Vagina (tissue), 2 donors: ENCODE measurements around the gene CRACR2B. TPM values are rescaled to one million over a fixed set of nuclear protein-coding genes. Genes with fewer than 3 reads are reported as not detected.

Experiments
- DNase-seq, 2 donors: peaks; one replicate each; pipeline ENCODE4 v3.0.0-alpha.2; 2017; ENCODE audit errors: extremely low spot score in 2 of 2
- H3K27ac ChIP-seq: fragments of 200-600 bp; sonication (generic); one replicate; pipeline ENCODE4 v1.5.1; 2019
- H3K27me3 ChIP-seq: fragments of 200-600 bp; sonication (generic); one replicate; pipeline ENCODE4 v1.5.1; 2019
- H3K36me3 ChIP-seq, 2 donors: fragments of 200-600 bp; sonication (generic); one replicate each; pipeline ENCODE4 v1.5.1; 2017 to 2019
- H3K4me1 ChIP-seq: fragments of 200-600 bp; sonication (generic); one replicate; pipeline ENCODE4 v1.5.1; 2019
- H3K4me3 ChIP-seq, 2 donors: fragments of 200-600 bp; sonication (generic); 1 replicate in 1 of 2; 2 replicates in 1 of 2; pipeline ENCODE4 v1.5.1; 2016 to 2019
- H3K9me3 ChIP-seq: fragments of 200-600 bp; sonication (generic); one replicate; pipeline ENCODE4 v1.5.1; 2019
- POLR2A ChIP-seq, 2 donors: fragments of 450-650 bp; IDR thresholded peaks; one replicate each; pipeline ENCODE4 v1.6.1; 2017; ENCODE audit warnings: antibody characterized with exemption in 2 of 2, mild to moderate bottlenecking in 2 of 2, moderate library complexity in 2 of 2
- POLR2AphosphoS5 ChIP-seq, 2 donors: sonication (generic); formaldehyde crosslinking; IDR thresholded peaks; one replicate each; pipeline ENCODE4 v1.9.0; 2017; ENCODE audit warnings: antibody characterized with exemption in 2 of 2, mild to moderate bottlenecking in 2 of 2, low read depth in 1 of 2; ENCODE audit not compliant: insufficient read depth in 1 of 2
- intact Hi-C: fragments of 100-400 bp; cut with DNase I; formaldehyde crosslinking; loops from one replicate; pipeline ENCODE4 v1.15.1; 2023
- total RNA-seq: library from RNA; depleted of rRNA; stranded (reverse); fragments of >200 nt; gene quantifications from one replicate; pipeline ENCODE4 v1.2.3, GENCODE V29; 2016
- TF ChIP-seq, protein P1 (sequence below), 3 experiments: fragments of 450-650 bp in 2 of 3; fragments of 200-600 bp in 1 of 3; sonication (generic) in 1 of 3; IDR thresholded peaks; one replicate each; pipeline ENCODE4 v1.5.1; 2017 to 2019; ENCODE audit warnings: antibody characterized with exemption in 3 of 3, mild to moderate bottlenecking in 2 of 3, moderate library complexity in 2 of 3

CRACR2B gene
- total RNA-seq, 1 donor from 2014 or later = 4.9 TPM

DNA sequence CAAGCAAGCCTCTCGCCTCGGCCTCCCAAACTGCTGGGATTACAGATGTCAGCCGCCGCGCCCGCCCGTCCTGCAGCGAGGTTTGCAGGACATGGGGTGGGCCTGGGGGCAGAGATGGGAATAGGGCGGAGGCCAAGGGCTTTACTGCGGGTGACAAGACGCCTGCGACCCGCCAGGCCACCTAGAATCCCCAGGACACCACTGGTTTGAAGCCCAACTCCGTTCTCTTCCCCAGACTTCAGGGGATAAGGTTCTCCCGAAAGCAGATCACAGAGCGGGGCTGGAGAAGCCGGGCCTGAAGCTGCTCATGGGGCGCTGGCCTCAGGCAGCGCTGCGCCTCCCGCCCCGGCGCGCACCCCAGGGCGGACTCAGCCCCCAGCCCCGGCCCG, 14.3 kb downstream of the CRACR2B start:
- Histone ChIP-seq H3K27ac (peak overlapping the region; percentile 86), H3K36me3 (peaks cover 0 to 36% of the 10 kb centered on the region in 2 donors), H3K4me1 (peaks cover 90% of the 10 kb centered on the region), H3K4me3 (peak overlapping the region; percentile 82 to 99), H3K27me3 (no peaks in the 10 kb centered on the region), H3K9me3 (no peaks in the 10 kb centered on the region)
- intact Hi-C loops = loop anchor here (5.0 kb wide), 1 partner anchor 35 kb away; the partner anchor contains the start of genes PIDD1 and RPLP2
- no peak for TF ChIP-seq POLR2A (IDR thresholded peaks at IDR 0.05)
- TF ChIP-seq, protein P1, sequence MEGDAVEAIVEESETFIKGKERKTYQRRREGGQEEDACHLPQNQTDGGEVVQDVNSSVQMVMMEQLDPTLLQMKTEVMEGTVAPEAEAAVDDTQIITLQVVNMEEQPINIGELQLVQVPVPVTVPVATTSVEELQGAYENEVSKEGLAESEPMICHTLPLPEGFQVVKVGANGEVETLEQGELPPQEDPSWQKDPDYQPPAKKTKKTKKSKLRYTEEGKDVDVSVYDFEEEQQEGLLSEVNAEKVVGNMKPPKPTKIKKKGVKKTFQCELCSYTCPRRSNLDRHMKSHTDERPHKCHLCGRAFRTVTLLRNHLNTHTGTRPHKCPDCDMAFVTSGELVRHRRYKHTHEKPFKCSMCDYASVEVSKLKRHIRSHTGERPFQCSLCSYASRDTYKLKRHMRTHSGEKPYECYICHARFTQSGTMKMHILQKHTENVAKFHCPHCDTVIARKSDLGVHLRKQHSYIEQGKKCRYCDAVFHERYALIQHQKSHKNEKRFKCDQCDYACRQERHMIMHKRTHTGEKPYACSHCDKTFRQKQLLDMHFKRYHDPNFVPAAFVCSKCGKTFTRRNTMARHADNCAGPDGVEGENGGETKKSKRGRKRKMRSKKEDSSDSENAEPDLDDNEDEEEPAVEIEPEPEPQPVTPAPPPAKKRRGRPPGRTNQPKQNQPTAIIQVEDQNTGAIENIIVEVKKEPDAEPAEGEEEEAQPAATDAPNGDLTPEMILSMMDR (IDR thresholded peaks at IDR 0.05) = no peak
- TF ChIP-seq POLR2AphosphoS5 (IDR thresholded peaks at IDR 0.05; ENCODE audit: insufficient read depth in 1 of 2, low read depth in 1 of 2) = no peak
- no peak for DNase-seq

DNA sequence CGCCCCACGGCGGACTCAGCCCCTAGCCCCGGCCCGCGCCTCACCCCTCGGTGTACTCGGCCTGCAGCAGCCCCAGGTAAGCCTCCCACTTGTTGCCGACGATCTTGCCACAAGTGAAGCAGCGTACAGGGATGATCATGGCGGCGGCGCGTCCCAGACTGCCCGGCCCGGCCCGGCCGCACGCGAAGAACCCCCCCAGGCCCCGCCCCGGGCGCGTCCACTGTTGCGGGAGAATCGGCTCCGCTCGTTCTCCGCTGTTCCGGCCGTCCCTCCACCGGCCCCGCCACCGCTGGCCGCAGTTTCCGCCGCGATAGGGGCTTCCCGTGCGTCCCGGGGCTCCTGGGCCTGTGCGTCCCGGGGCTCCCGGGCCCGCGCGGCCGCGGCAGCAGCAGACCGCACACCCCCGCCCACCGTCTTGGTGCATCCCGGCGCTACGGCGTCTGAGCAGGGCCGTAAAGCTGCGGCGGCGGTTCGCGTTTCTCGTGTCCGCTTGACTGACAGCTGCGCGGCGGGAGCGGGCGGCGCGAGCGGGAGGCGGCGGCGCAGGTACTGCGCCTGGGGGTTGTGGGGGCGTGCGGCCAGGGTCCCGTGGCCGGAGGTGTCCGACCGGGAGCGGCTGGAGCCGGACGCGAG, 14.8 kb downstream of the CRACR2B start, which contains the start of the genes POLR2L and TSPAN4:
Gene POLR2L, minus strand, starts transcription at position 160 of the 633 bp plus-strand sequence. Its CDS starts 21 bp downstream, at position 139.
Gene TSPAN4, plus strand, starts transcription at position 483 of the 633 bp plus-strand sequence. CDS start 7,453 bp downstream, outside the sequence.
- Histone ChIP-seq H3K27ac (peak within 1 kb of the TSS; percentile 86), H3K4me1 (peaks cover 90% of the 10 kb centered on the region), H3K4me3 (peak within 1 kb of the TSS; percentile 82 to 99), H3K27me3 (no peaks in the 10 kb centered on the region), H3K36me3 (peaks cover 0 to 31% of the 10 kb centered on the region in 2 donors), H3K9me3 (no peaks in the 10 kb centered on the region)
- TF ChIP-seq, protein P1 (IDR thresholded peaks at IDR 0.05) = peak in 1 of 3 experiments; percentile 25
- TF ChIP-seq POLR2AphosphoS5 (IDR thresholded peaks at IDR 0.05; ENCODE audit: insufficient read depth in 1 of 2, low read depth in 1 of 2) (peak; percentile 54 to 79), POLR2A (IDR thresholded peaks at IDR 0.05) (peak in 1 of 2 donors; percentile 74)
- DNase-seq = no peak
- intact Hi-C loops = loop anchor here (5.0 kb wide), 1 partner anchor 35 kb away; the partner anchor contains the start of genes PIDD1 and RPLP2

DNA sequence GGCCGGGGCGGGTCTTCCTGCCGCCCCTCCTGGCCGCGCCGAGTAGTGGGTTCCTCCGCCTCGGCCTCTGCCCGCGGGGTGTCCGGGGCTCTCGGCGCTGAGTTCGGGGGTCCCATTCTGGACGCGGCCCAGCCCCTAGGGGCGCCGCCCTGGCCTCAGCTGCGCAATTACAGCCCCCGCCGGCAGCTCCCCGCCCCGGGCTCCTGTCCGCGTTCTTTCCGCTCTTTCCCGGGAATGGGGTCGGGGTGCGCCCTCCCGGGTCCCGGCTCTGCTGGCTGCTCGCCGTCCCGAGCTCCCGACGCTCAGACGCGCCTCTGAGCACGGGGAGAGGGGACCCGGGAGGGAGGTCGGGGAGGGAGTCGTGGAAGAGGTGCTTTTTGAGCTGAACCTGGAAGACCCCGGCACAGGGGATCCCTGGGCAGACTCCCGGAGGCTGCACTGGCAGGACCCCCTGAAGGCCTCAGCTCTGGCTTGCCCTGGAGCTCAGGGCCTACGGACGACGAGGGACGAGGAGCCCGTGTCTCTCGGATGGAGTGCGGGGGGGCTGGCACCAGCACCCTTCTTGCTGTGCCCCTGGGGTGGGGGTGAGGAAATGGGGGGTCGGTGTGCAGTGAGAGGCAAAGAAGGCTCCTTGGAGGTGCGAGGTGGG, 15.5 kb downstream of the CRACR2B start:
- TF ChIP-seq, protein P1 (IDR thresholded peaks at IDR 0.05) = no peak
- no peak for TF ChIP-seq POLR2A (IDR thresholded peaks at IDR 0.05)
- no peak for TF ChIP-seq POLR2AphosphoS5 (IDR thresholded peaks at IDR 0.05; ENCODE audit: insufficient read depth in 1 of 2, low read depth in 1 of 2)
- intact Hi-C loops = loop anchor here (5.0 kb wide), 1 partner anchor 36 kb away; the partner anchor contains the start of genes PIDD1 and RPLP2
- peaks cover 90% of the 10 kb centered on the region for H3K4me1 ChIP-seq
- H3K36me3 ChIP-seq = peaks cover 0 to 24% of the 10 kb centered on the region in 2 donors
- peak overlapping the region; percentile 86 for H3K27ac ChIP-seq
- no peak for DNase-seq
- peak overlapping the region; percentile 82 to 99 for H3K4me3 ChIP-seq
- H3K27me3 ChIP-seq = no peaks in the 10 kb centered on the region
- H3K9me3 ChIP-seq = no peaks in the 10 kb centered on the region

DNA sequence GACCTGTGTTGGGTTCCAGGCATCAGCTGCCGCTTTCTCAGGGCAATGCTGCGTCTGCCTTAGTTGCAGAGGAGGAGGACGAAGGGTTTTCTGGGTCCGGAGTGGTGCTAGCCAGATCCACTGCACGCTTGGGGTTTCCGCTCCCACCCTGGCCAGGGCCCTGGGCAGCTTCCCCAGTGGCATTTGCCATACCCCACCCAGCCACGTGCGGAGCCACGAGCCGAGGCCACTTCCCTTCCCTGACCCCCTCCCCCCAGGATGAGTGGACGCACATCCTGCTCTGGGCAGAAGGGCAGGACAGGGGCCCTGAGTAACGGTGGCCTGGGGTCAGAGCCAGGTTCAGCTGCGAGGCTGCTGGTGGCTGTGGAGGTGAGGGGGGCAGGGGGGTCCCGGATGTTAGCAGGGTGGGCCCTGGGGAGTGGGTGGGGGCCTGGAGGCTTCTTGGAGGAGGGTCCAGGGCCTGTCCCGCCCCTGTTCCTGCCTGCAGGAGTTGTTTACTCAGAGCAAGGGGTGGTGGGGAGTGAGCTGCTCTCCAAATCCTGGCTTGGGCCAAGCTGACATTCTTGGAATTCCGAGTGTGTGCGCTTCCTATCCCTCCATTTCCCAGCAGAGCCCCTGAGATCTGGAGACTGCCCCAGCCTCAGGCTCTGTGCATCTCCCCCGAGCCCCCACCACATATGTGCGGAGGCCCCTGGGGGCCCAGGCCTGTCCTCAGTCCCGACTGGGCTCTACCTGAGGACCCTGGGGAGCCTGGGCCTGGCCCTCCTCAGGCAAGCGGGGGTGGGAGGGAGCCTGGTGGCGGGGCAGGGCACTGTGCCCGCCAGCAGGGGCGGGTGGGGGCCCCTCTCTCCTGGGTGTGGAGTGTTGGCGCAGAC, 16.3 kb downstream of the CRACR2B start:
- peak in 1 of 2 donors; percentile 73 for TF ChIP-seq POLR2A (IDR thresholded peaks at IDR 0.05)
- peak; percentile 75 to 92 for TF ChIP-seq POLR2AphosphoS5 (IDR thresholded peaks at IDR 0.05; ENCODE audit: insufficient read depth in 1 of 2, low read depth in 1 of 2)
- TF ChIP-seq, protein P1 (IDR thresholded peaks at IDR 0.05) = peak in 1 of 3 experiments; percentile 4
- H3K4me3 ChIP-seq = peak overlapping the region; percentile 82 to 99
- no peaks in the 10 kb centered on the region for H3K9me3 ChIP-seq
- intact Hi-C loops = loop anchor here (5.0 kb wide), 1 partner anchor 37 kb away; the partner anchor contains the start of genes PIDD1 and RPLP2
- H3K27me3 ChIP-seq = no peaks in the 10 kb centered on the region
- peak in 1 of 2 donors; percentile 98 for DNase-seq
- peaks cover 90% of the 10 kb centered on the region for H3K4me1 ChIP-seq
- H3K27ac ChIP-seq = peak overlapping the region; percentile 86
- H3K36me3 ChIP-seq = peaks cover 0 to 16% of the 10 kb centered on the region in 2 donors
